ENCODE results near the gene SYMPK. TPM values are rescaled to one million over a fixed set of nuclear protein-coding genes. Genes with fewer than 3 reads are reported as not detected.

Gene SYMPK
- total RNA-seq, 1 donor from 2014 or later, result 72.1 TPM

GRCh38 chr19:45778010-45778661 lies 84.8 kb downstream of the SYMPK start:
- H3K4me1 Mint-ChIP-seq (ENCODE audit: unreplicated experiment), result peaks cover 19% of the 10 kb centered on the region
- no peaks in the 10 kb centered on the region for H3K9me3 Mint-ChIP-seq (ENCODE audit: unreplicated experiment)
- no peak overlapping the region for H3K4me3 Mint-ChIP-seq (ENCODE audit: unreplicated experiment)
- no peaks in the 10 kb centered on the region for H3K27me3 Mint-ChIP-seq (ENCODE audit: unreplicated experiment)
- no peak for DNase-seq (ENCODE audit: extremely low spot score, unreplicated experiment)
- no peak overlapping the region for H3K27ac Mint-ChIP-seq (ENCODE audit: unreplicated experiment)
- no peak for TF ChIP-seq CTCF (IDR thresholded peaks at IDR 0.05)
- peaks cover 32% of the 10 kb centered on the region for H3K36me3 Mint-ChIP-seq (ENCODE audit: unreplicated experiment)

- no peak overlapping the region for H3K4me3 Mint-ChIP-seq (ENCODE audit: unreplicated experiment)
These were observed 85.5 kb downstream of the SYMPK start for GRCh38 chr19:45777395-45777961.

GRCh38 chr19:45774765-45775164 lies 88.2 kb downstream of the SYMPK start:
- H3K4me3 Mint-ChIP-seq (ENCODE audit: unreplicated experiment), result no peak overlapping the region
- DNase-seq (ENCODE audit: extremely low spot score, unreplicated experiment), result no peak
- no peak overlapping the region for H3K27ac Mint-ChIP-seq (ENCODE audit: unreplicated experiment)
- no peaks in the 10 kb centered on the region for H3K9me3 Mint-ChIP-seq (ENCODE audit: unreplicated experiment)
- no peak for TF ChIP-seq CTCF (IDR thresholded peaks at IDR 0.05)
- peaks cover 10% of the 10 kb centered on the region for H3K4me1 Mint-ChIP-seq (ENCODE audit: unreplicated experiment)
- H3K27me3 Mint-ChIP-seq (ENCODE audit: unreplicated experiment), result no peaks in the 10 kb centered on the region
- peaks cover 36% of the 10 kb centered on the region for H3K36me3 Mint-ChIP-seq (ENCODE audit: unreplicated experiment)

More at GRCh38 chr19:45777395-45777961, 85.5 kb downstream of the SYMPK start:
- H3K36me3 Mint-ChIP-seq (ENCODE audit: unreplicated experiment), result peaks cover 32% of the 10 kb centered on the region
- H3K27me3 Mint-ChIP-seq (ENCODE audit: unreplicated experiment), result no peaks in the 10 kb centered on the region
- H3K9me3 Mint-ChIP-seq (ENCODE audit: unreplicated experiment), result no peaks in the 10 kb centered on the region
- DNase-seq (ENCODE audit: extremely low spot score, unreplicated experiment), result no peak
- no peak overlapping the region for H3K27ac Mint-ChIP-seq (ENCODE audit: unreplicated experiment)
- peaks cover 15% of the 10 kb centered on the region for H3K4me1 Mint-ChIP-seq (ENCODE audit: unreplicated experiment)
- no peak for TF ChIP-seq CTCF (IDR thresholded peaks at IDR 0.05)

GRCh38 chr19:45773384-45773783 lies 89.6 kb downstream of the SYMPK start:
- H3K4me1 Mint-ChIP-seq (ENCODE audit: unreplicated experiment), result peaks cover 13% of the 10 kb centered on the region
- no peak overlapping the region for H3K4me3 Mint-ChIP-seq (ENCODE audit: unreplicated experiment)
- no peaks in the 10 kb centered on the region for H3K27me3 Mint-ChIP-seq (ENCODE audit: unreplicated experiment)
- DNase-seq (ENCODE audit: extremely low spot score, unreplicated experiment), result no peak
- no peak overlapping the region for H3K27ac Mint-ChIP-seq (ENCODE audit: unreplicated experiment)
- peaks cover 26% of the 10 kb centered on the region for H3K36me3 Mint-ChIP-seq (ENCODE audit: unreplicated experiment)
- H3K9me3 Mint-ChIP-seq (ENCODE audit: unreplicated experiment), result no peaks in the 10 kb centered on the region
- TF ChIP-seq CTCF (IDR thresholded peaks at IDR 0.05), result no peak

- DNase-seq (ENCODE audit: extremely low spot score, unreplicated experiment), result no peak
- Mint-ChIP-seq H3K9me3 (ENCODE audit: unreplicated experiment) (no peaks in the 10 kb centered on the region), H3K27ac (ENCODE audit: unreplicated experiment) (no peak overlapping the region), H3K4me1 (ENCODE audit: unreplicated experiment) (peaks cover 13% of the 10 kb centered on the region), H3K4me3 (ENCODE audit: unreplicated experiment) (no peak overlapping the region), H3K27me3 (ENCODE audit: unreplicated experiment) (no peaks in the 10 kb centered on the region), H3K36me3 (ENCODE audit: unreplicated experiment) (peaks cover 22% of the 10 kb centered on the region)
- TF ChIP-seq CTCF (IDR thresholded peaks at IDR 0.05), result no peak
These were observed 90.0 kb downstream of the SYMPK start for GRCh38 chr19:45772912-45773311.
